SK-N-SH (cell line): ENCODE measurements around the gene KAT5. TPM values are rescaled to one million over a fixed set of nuclear protein-coding genes. Genes with fewer than 3 reads are reported as not detected.

Experiments
- CTCF ChIA-PET: fragments of 300-600, 350-600 bp; formaldehyde crosslinking; extraction: SDS; loops from one replicate; lab custom pipeline; 2021; lab: Yijun Ruan, JAX
- POLR2A ChIA-PET: fragments of 350-600 bp; sonication (Branson Sonifier 250); formaldehyde crosslinking; extraction: SDS; loops from one replicate; lab custom pipeline; 2020; ENCODE audit warnings: antibody characterized with exemption, inconsistent platforms; lab: Yijun Ruan, JAX
- DNase-seq: peaks from one replicate; pipeline ENCODE4 v3.0.0; 2012
- H2AFZ ChIP-seq: fragments of 200-600 bp; sonication (generic); 2 replicates; pipeline ENCODE4 v1.8.1; 2016; ENCODE audit warnings: antibody characterized with exemption, mild to moderate bottlenecking, low read depth
- H3F3A ChIP-seq: fragments of 200-600 bp; sonication (generic); replicated peaks from 2 replicates; pipeline ENCODE3; 2016; ENCODE audit warnings: antibody characterized with exemption, mild to moderate bottlenecking; ENCODE audit not compliant: insufficient read depth
- H3K27ac ChIP-seq, 2 experiments: fragments of 200-500 bp in 1 of 2; fragments of 200-600 bp in 1 of 2; sonication (Bioruptor generic) in 1 of 2; sonication (generic), shearing (Covaris generic) in 1 of 2; 2 replicates each; pipeline versions ENCODE4 v1.5.1 to v1.6.1; 2014 to 2016; ENCODE audit warnings: low read depth in 2 of 2, inconsistent platforms in 1 of 2, low read length in 1 of 2, mild to moderate bottlenecking in 1 of 2, mixed read lengths in 1 of 2
- H3K27me3 ChIP-seq: fragments of 200-600 bp; sonication (generic), shearing (Covaris generic); 2 replicates; pipeline ENCODE4 v1.6.1; 2016; ENCODE audit warnings: mixed run types; ENCODE audit not compliant: insufficient read depth
- H3K36me3 ChIP-seq, 2 experiments: fragments of 200-500 bp in 1 of 2; fragments of 200-600 bp in 1 of 2; sonication (Bioruptor generic) in 1 of 2; sonication (generic) in 1 of 2; replicated peaks in 1 of 2; 2 replicates each; pipeline versions ENCODE3 to v1.5.1; 2014 to 2016; ENCODE audit warnings: low read length in 1 of 2, mild to moderate bottlenecking in 1 of 2; ENCODE audit not compliant: insufficient read depth in 2 of 2, control insufficient read depth in 1 of 2
- H3K4me1 ChIP-seq, 2 experiments: fragments of 200-500 bp in 1 of 2; fragments of 200-600 bp in 1 of 2; sonication (Bioruptor generic) in 1 of 2; sonication (generic), shearing (Covaris generic) in 1 of 2; 2 replicates each; pipeline versions ENCODE4 v1.5.1 to v1.6.1; 2014 to 2016; ENCODE audit warnings: low read depth in 1 of 2, low read length in 1 of 2, mixed run types in 1 of 2; ENCODE audit not compliant: insufficient read depth in 2 of 2, control insufficient read depth in 1 of 2
- H3K4me2 ChIP-seq: fragments of 200-600 bp; sonication (generic), shearing (Covaris generic); 2 replicates; pipeline ENCODE4 v1.6.1; 2017; ENCODE audit warnings: mixed run types
- H3K4me3 ChIP-seq, 2 experiments: fragments of 200-500 bp in 1 of 2; fragments of 200-600 bp in 1 of 2; sonication (Bioruptor generic) in 1 of 2; sonication (generic), shearing (Covaris generic) in 1 of 2; 2 replicates each; pipeline versions ENCODE4 v1.5.1 to v1.8.1; 2014 to 2016; ENCODE audit warnings: low read depth in 2 of 2, inconsistent platforms in 1 of 2, low read length in 1 of 2, mild to moderate bottlenecking in 1 of 2, mixed read lengths in 1 of 2, moderate library complexity in 1 of 2
- H3K79me2 ChIP-seq: fragments of 200-600 bp; sonication (generic); 2 replicates; pipeline ENCODE4 v1.8.1; 2017; ENCODE audit warnings: mild to moderate bottlenecking; ENCODE audit not compliant: insufficient read depth
- H3K9ac ChIP-seq: fragments of 200-600 bp; sonication (generic); 2 replicates; pipeline ENCODE4 v1.6.1; 2017; ENCODE audit warnings: mixed run types
- H3K9me2 ChIP-seq: fragments of 200-600 bp; sonication (generic); 2 replicates; pipeline ENCODE4 v1.6.1; 2017; ENCODE audit warnings: mixed run types
- H3K9me3 ChIP-seq: fragments of 200-600 bp; sonication (generic); 2 replicates; pipeline ENCODE4 v1.6.1; 2017; ENCODE audit warnings: mixed run types, mild to moderate bottlenecking, moderate library complexity
- H4K20me1 ChIP-seq: fragments of 200-600 bp; sonication (generic); 2 replicates; pipeline ENCODE4 v1.6.1; 2017; ENCODE audit warnings: mild to moderate bottlenecking, mixed run types; ENCODE audit not compliant: insufficient read depth
- CTCF ChIP-seq: fragments of 200-600 bp; sonication (generic); IDR thresholded peaks from 2 replicates; pipeline ENCODE4 v1.6.1; 2017; ENCODE audit warnings: antibody characterized with exemption, mild to moderate bottlenecking, moderate library complexity
- EP300 ChIP-seq, 2 experiments: IDR thresholded peaks; 2 replicates each; pipeline versions ENCODE4 v1.4.0 to v1.6.1; 2012; ENCODE audit warnings: borderline replicate concordance in 1 of 2, low read depth in 1 of 2, low read length in 1 of 2
- EZH2phosphoT487 ChIP-seq: fragments of 200-600 bp; sonication (generic); IDR thresholded peaks from 2 replicates; pipeline ENCODE4 v1.6.1; 2017; ENCODE audit warnings: low read depth, mixed run types, mild to moderate bottlenecking, antibody characterized with exemption, moderate library complexity, borderline replicate concordance
- FOSL2 ChIP-seq: IDR thresholded peaks from 2 replicates; pipeline ENCODE4 v1.4.0; 2012; ENCODE audit warnings: low read depth, mild to moderate bottlenecking, moderate library complexity, borderline replicate concordance
- FOXJ3 ChIP-seq: sonication (generic); formaldehyde crosslinking; IDR thresholded peaks from 2 replicates; pipeline ENCODE4 v1.5.1; 2020; ENCODE audit warnings: mild to moderate bottlenecking, missing genetic modification reagents
- GABPA ChIP-seq: IDR thresholded peaks from 2 replicates; pipeline ENCODE4 v1.4.0; 2012; ENCODE audit warnings: low read depth, mild to moderate bottlenecking
- GATA2 ChIP-seq: sonication (generic); formaldehyde crosslinking; IDR thresholded peaks from 2 replicates; pipeline ENCODE4 v1.5.0; 2020; ENCODE audit warnings: mild to moderate bottlenecking, missing genetic modification reagents
- JUND ChIP-seq: IDR thresholded peaks from 2 replicates; pipeline ENCODE4 v1.4.0; 2012
- NFIC ChIP-seq: IDR thresholded peaks from 2 replicates; pipeline ENCODE4 v1.4.0; 2012; ENCODE audit warnings: borderline replicate concordance
- NRF1 ChIP-seq: IDR thresholded peaks from 2 replicates; pipeline ENCODE4 v1.6.1; 2012; ENCODE audit warnings: low read depth, mild to moderate bottlenecking, low read length
- RFX5 ChIP-seq: IDR thresholded peaks from 2 replicates; pipeline ENCODE4 v1.6.1; 2012; ENCODE audit warnings: mild to moderate bottlenecking, improper control_type of control experiment, low read length
- RXRA ChIP-seq: IDR thresholded peaks from 2 replicates; pipeline ENCODE4 v1.4.0; 2012; ENCODE audit warnings: low read depth, mild to moderate bottlenecking, borderline replicate concordance
- SMC3 ChIP-seq: IDR thresholded peaks from 2 replicates; pipeline ENCODE4 v1.6.1; 2012; ENCODE audit warnings: low read depth, low read length, improper control_type of control experiment
- TAF1 ChIP-seq: IDR thresholded peaks from 2 replicates; pipeline ENCODE4 v1.6.1; 2012; ENCODE audit warnings: low read depth, mild to moderate bottlenecking, low read length, moderate library complexity, borderline replicate concordance
- USF1 ChIP-seq: IDR thresholded peaks from 2 replicates; pipeline ENCODE4 v1.4.0; 2012; ENCODE audit warnings: low read depth, borderline replicate concordance
- YY1 ChIP-seq: IDR thresholded peaks from 2 replicates; pipeline ENCODE4 v1.4.0; 2012; ENCODE audit warnings: low read depth, mild to moderate bottlenecking
- WGBS: methylation state at CpG from one replicate; pipeline ENCODE4 v1.1.6; 2017; ENCODE audit warnings: low lambda C conversion rate; 5-methylcytosine and 5-hydroxymethylcytosine counted together
- polyA plus RNA-seq, 3 experiments: library from polyadenylated mRNA; depleted of rRNA; stranded (reverse); fragments of >200 nt; gene quantifications; 2 replicates each; pipeline ENCODE4 v1.2.3, GENCODE V29; 2012
- TF ChIP-seq, protein P1 (sequence below): fragments of 150-350 bp; IDR thresholded peaks from 2 replicates; pipeline ENCODE4 v1.6.1; 2017; ENCODE audit warnings: antibody characterized with exemption, low read length, low read depth, borderline replicate concordance
- TF ChIP-seq, protein P2 (sequence below): IDR thresholded peaks from 2 replicates; pipeline ENCODE4 v1.4.0; 2012; ENCODE audit warnings: low read depth, borderline replicate concordance
- TF ChIP-seq, protein P3 (sequence below): IDR thresholded peaks from 2 replicates; pipeline ENCODE4 v1.4.0; 2012; ENCODE audit warnings: low read depth

The KAT5 gene
- polyA plus RNA-seq, 1 of the 3 experiments (the other 2 are of a cell fraction), result 51.9 TPM

- no peaks in the 10 kb centered on the region for H4K20me1 ChIP-seq
- H3K27ac ChIP-seq, result no peak overlapping the region
- H3K9me2 ChIP-seq, result no peaks in the 10 kb centered on the region
- H3F3A ChIP-seq, result peaks cover 6% of the 10 kb centered on the region
- ChIA-PET CTCF (interaction anchor here (0.8 to 3.4 kb wide), 7 partner anchors 18 to 296 kb away, joined by 3 to 19 read pairs (median 4); partner anchors contain the start of gene AP5B1), POLR2A (no interaction called here)
- 0 out of 2 replicates have a peak, but pooled peaks cover 3% of the 10 kb centered on the region for H3K9me3 ChIP-seq
- H3K9ac ChIP-seq, result no peak overlapping the region
- H3K27me3 ChIP-seq, result no peaks in the 10 kb centered on the region
- WGBS, result 32% methylated on average over 6 of the region's 6 CpGs
- no peak for DNase-seq
- no peak overlapping the region for H3K4me2 ChIP-seq
- H3K4me3 ChIP-seq, result no peak overlapping the region
- TF ChIP-seq CTCF (peak; percentile 15; the same call in 1 of the 2 replicates), RXRA (no peak)
- no peak overlapping the region for H2AFZ ChIP-seq
- H3K79me2 ChIP-seq, result no peaks in the 10 kb centered on the region
- no peaks in the 10 kb centered on the region for H3K36me3 ChIP-seq
- H3K4me1 ChIP-seq, result no peaks in the 10 kb centered on the region
Measured at GRCh38 chr11:65726660-65727059, 14.6 kb downstream of the KAT5 start.

GRCh38 chr11:65727865-65728264 is 15.8 kb downstream of the KAT5 start:
- no peaks in the 10 kb centered on the region for H3F3A ChIP-seq
- H3K4me1 ChIP-seq, result no peaks in the 10 kb centered on the region
- CTCF ChIA-PET, result interaction anchor here (1.2 to 3.4 kb wide), 6 partner anchors 8 to 261 kb away, joined by 4 to 19 read pairs (median 6); no protein-coding TSS in a partner anchor
- H3K4me2 ChIP-seq, result no peak overlapping the region
- H3K9me3 ChIP-seq, result 0 out of 2 replicates have a peak, but pooled peaks cover 7% of the 10 kb centered on the region
- H2AFZ ChIP-seq, result no peak overlapping the region
- DNase-seq, result no peak
- H3K36me3 ChIP-seq, result no peaks in the 10 kb centered on the region
- POLR2A ChIA-PET, result no interaction called here
- no peaks in the 10 kb centered on the region for H4K20me1 ChIP-seq
- H3K27ac ChIP-seq, result no peak overlapping the region
- no peaks in the 10 kb centered on the region for H3K9me2 ChIP-seq
- H3K4me3 ChIP-seq, result no peak overlapping the region
- no peaks in the 10 kb centered on the region for H3K79me2 ChIP-seq
- H3K27me3 ChIP-seq, result no peaks in the 10 kb centered on the region
- H3K9ac ChIP-seq, result no peak overlapping the region
- WGBS, result 72% methylated on average over 3 of the region's 15 CpGs
- TF ChIP-seq GATA2 (no peak), FOXJ3 (no peak), YY1 (no peak), FOSL2 (no peak), EZH2phosphoT487 (no peak), JUND (no peak), USF1 (no peak), NRF1 (no peak), EP300 (IDR thresholded peaks at IDR 0.05; ENCODE audit: borderline replicate concordance in 1 of 2, low read depth in 1 of 2, low read length in 1 of 2) (no peak), RFX5 (no peak), NFIC (no peak), GABPA (no peak), TAF1 (no peak), SMC3 (no peak)
- TF ChIP-seq, protein P1, sequence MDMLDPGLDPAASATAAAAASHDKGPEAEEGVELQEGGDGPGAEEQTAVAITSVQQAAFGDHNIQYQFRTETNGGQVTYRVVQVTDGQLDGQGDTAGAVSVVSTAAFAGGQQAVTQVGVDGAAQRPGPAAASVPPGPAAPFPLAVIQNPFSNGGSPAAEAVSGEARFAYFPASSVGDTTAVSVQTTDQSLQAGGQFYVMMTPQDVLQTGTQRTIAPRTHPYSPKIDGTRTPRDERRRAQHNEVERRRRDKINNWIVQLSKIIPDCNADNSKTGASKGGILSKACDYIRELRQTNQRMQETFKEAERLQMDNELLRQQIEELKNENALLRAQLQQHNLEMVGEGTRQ, result no peak
- TF ChIP-seq, protein P2, sequence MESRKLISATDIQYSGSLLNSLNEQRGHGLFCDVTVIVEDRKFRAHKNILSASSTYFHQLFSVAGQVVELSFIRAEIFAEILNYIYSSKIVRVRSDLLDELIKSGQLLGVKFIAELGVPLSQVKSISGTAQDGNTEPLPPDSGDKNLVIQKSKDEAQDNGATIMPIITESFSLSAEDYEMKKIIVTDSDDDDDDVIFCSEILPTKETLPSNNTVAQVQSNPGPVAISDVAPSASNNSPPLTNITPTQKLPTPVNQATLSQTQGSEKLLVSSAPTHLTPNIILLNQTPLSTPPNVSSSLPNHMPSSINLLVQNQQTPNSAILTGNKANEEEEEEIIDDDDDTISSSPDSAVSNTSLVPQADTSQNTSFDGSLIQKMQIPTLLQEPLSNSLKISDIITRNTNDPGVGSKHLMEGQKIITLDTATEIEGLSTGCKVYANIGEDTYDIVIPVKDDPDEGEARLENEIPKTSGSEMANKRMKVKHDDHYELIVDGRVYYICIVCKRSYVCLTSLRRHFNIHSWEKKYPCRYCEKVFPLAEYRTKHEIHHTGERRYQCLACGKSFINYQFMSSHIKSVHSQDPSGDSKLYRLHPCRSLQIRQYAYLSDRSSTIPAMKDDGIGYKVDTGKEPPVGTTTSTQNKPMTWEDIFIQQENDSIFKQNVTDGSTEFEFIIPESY, result no peak
- TF ChIP-seq, protein P3, sequence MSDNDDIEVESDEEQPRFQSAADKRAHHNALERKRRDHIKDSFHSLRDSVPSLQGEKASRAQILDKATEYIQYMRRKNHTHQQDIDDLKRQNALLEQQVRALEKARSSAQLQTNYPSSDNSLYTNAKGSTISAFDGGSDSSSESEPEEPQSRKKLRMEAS, result no peak
- TF ChIP-seq, all 33 proteins: peak for 0
